Erythroblast (primary cell): Measurements from ENCODE around the gene KCNH3.

ENCODE experiments used
- GATA1 ChIP-seq: IDR thresholded peaks from 2 replicates; pipeline ENCODE4 v1.6.1; 2011; ENCODE audit warnings: low read depth, mild to moderate bottlenecking, control low read depth, low read length, moderate library complexity
- POLR2A ChIP-seq: IDR thresholded peaks from 2 replicates; pipeline ENCODE4 v1.6.1; 2011; ENCODE audit warnings: mild to moderate bottlenecking, low read length

- TF ChIP-seq POLR2A, result no peak
- TF ChIP-seq GATA1, result no peak
Measured at GRCh38 chr12:49564686-49565405, 26.0 kb downstream of the KCNH3 start.
